ENCODE data around the gene CCDC112.

The CCDC112 gene

DNA sequence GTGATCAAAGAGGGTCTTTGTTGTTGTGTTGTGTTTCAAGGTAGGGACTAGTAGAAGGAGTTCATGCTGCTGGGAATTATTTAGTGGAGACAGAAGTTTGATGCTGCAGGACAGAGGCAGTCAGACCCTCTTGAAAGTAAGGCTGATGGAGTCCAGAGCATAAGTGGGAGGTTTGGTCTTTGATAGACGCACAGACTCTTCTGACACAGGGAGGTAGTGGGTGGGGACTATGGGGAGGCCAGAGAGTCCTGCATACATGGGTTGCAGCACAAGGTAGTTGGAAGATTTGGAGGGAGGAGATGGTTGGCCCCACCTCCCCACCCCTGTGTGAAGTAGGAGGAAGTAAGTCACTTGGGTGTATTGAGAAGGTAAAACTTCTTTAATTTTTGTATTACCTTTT is 2.4 kb upstream of the CCDC112 start:
- H3K27ac Mint-ChIP-seq: no peak overlapping the region
- H3K4me1 Mint-ChIP-seq (ENCODE audit: low read depth): peaks cover 4% of the 10 kb centered on the region
- H3K4me3 Mint-ChIP-seq: no peak overlapping the region

GRCh38 chr5:115297031-115297430 is 577 bp upstream of the CCDC112 start:
- H3K4me3 Mint-ChIP-seq: peak overlapping the region; percentile 30
- H3K9me3 Mint-ChIP-seq: peaks cover 3% of the 10 kb centered on the region
- H3K36me3 Mint-ChIP-seq (ENCODE audit: low read depth): no peaks in the 10 kb centered on the region

More for the DNA sequence above, 2.4 kb upstream of the CCDC112 start:
- Mint-ChIP-seq H3K9me3 (no peaks in the 10 kb centered on the region), H3K36me3 (ENCODE audit: low read depth) (no peaks in the 10 kb centered on the region), H3K27me3 (peaks cover 14% of the 10 kb centered on the region)

GRCh38 chr5:115295777-115296123 is 704 bp downstream of the CCDC112 start:
- H3K27ac Mint-ChIP-seq: peak overlapping the region; percentile 72
- peaks cover 6% of the 10 kb centered on the region for H3K9me3 Mint-ChIP-seq
- peaks cover 7% of the 10 kb centered on the region for H3K27me3 Mint-ChIP-seq
- no peaks in the 10 kb centered on the region for H3K36me3 Mint-ChIP-seq (ENCODE audit: low read depth)
- H3K4me3 Mint-ChIP-seq: peak overlapping the region; percentile 85
- peaks cover 4% of the 10 kb centered on the region for H3K4me1 Mint-ChIP-seq (ENCODE audit: low read depth)

More at GRCh38 chr5:115297031-115297430, 577 bp upstream of the CCDC112 start:
- Mint-ChIP-seq H3K27ac (no peak overlapping the region), H3K4me1 (ENCODE audit: low read depth) (peaks cover 4% of the 10 kb centered on the region), H3K27me3 (peaks cover 7% of the 10 kb centered on the region)

GRCh38 chr5:115291397-115291796 is 5.1 kb downstream of the CCDC112 start:
- Mint-ChIP-seq H3K4me3 (no peak overlapping the region), H3K4me1 (ENCODE audit: low read depth) (peaks cover 7% of the 10 kb centered on the region), H3K27me3 (peaks cover 3% of the 10 kb centered on the region), H3K27ac (no peak overlapping the region), H3K36me3 (ENCODE audit: low read depth) (no peaks in the 10 kb centered on the region), H3K9me3 (peaks cover 6% of the 10 kb centered on the region)

- H3K36me3 Mint-ChIP-seq (ENCODE audit: low read depth): no peaks in the 10 kb centered on the region
- no peak overlapping the region for H3K27ac Mint-ChIP-seq
- peaks cover 9% of the 10 kb centered on the region for H3K4me1 Mint-ChIP-seq (ENCODE audit: low read depth)
- no peak overlapping the region for H3K4me3 Mint-ChIP-seq
- H3K9me3 Mint-ChIP-seq: peaks cover 6% of the 10 kb centered on the region
- H3K27me3 Mint-ChIP-seq: no peaks in the 10 kb centered on the region
Observed at GRCh38 chr5:115289104-115289503, 7.3 kb downstream of the CCDC112 start.

DNA sequence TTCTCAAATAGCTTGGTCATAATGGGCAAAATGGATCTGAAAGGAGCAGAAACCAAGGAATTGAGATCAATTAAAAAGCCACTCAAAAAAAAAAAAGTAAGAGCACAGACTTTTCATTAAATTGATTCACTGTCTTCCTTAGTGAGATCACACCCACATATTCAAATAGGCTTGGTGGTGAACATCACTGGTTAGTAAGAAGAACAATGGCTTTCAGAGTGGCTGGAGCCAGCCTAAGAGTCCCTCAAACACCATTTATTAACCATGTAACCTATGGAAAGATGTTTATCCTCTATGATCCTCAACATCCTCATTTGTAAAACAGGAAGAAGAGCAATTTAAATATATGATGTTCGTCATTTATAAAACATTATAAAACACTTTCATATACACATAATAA is 12.4 kb downstream of the CCDC112 start:
- no peaks in the 10 kb centered on the region for H3K36me3 Mint-ChIP-seq (ENCODE audit: low read depth)
- H3K4me3 Mint-ChIP-seq: no peak overlapping the region

GRCh38 chr5:115282131-115282530 is 14.3 kb downstream of the CCDC112 start:
- Mint-ChIP-seq H3K27me3 (no peaks in the 10 kb centered on the region), H3K4me3 (no peak overlapping the region), H3K27ac (no peak overlapping the region), H3K9me3 (no peaks in the 10 kb centered on the region), H3K36me3 (ENCODE audit: low read depth) (no peaks in the 10 kb centered on the region), H3K4me1 (ENCODE audit: low read depth) (peaks cover 6% of the 10 kb centered on the region)

More for the DNA sequence above, 12.4 kb downstream of the CCDC112 start:
- H3K4me1 Mint-ChIP-seq (ENCODE audit: low read depth): peaks cover 7% of the 10 kb centered on the region
- H3K27ac Mint-ChIP-seq: no peak overlapping the region
- H3K9me3 Mint-ChIP-seq: no peaks in the 10 kb centered on the region
- H3K27me3 Mint-ChIP-seq: no peaks in the 10 kb centered on the region

- no peaks in the 10 kb centered on the region for H3K9me3 Mint-ChIP-seq
- H3K36me3 Mint-ChIP-seq (ENCODE audit: low read depth): peaks cover 4% of the 10 kb centered on the region
- H3K4me1 Mint-ChIP-seq (ENCODE audit: low read depth): peaks cover 8% of the 10 kb centered on the region
- H3K27me3 Mint-ChIP-seq: no peaks in the 10 kb centered on the region
- no peak overlapping the region for H3K4me3 Mint-ChIP-seq
- no peak overlapping the region for H3K27ac Mint-ChIP-seq
Observed at GRCh38 chr5:115274584-115274983, 21.9 kb downstream of the CCDC112 start.

- Mint-ChIP-seq H3K27ac (no peak overlapping the region), H3K36me3 (ENCODE audit: low read depth) (peaks cover 4% of the 10 kb centered on the region)
Observed at GRCh38 chr5:115272297-115272958, 24.0 kb downstream of the CCDC112 start.

GRCh38 chr5:115271295-115272050 is 25.0 kb downstream of the CCDC112 start:
- Mint-ChIP-seq H3K27me3 (no peaks in the 10 kb centered on the region), H3K4me3 (no peak overlapping the region), H3K4me1 (ENCODE audit: low read depth) (peaks cover 8% of the 10 kb centered on the region), H3K27ac (peak overlapping the region; percentile 43), H3K9me3 (no peaks in the 10 kb centered on the region), H3K36me3 (ENCODE audit: low read depth) (peaks cover 4% of the 10 kb centered on the region)

More at GRCh38 chr5:115272297-115272958, 24.0 kb downstream of the CCDC112 start:
- Mint-ChIP-seq H3K27me3 (no peaks in the 10 kb centered on the region), H3K9me3 (no peaks in the 10 kb centered on the region), H3K4me3 (no peak overlapping the region), H3K4me1 (ENCODE audit: low read depth) (peaks cover 8% of the 10 kb centered on the region)

GRCh38 chr5:115267617-115268016 is 28.8 kb downstream of the CCDC112 start:
- H3K36me3 Mint-ChIP-seq (ENCODE audit: low read depth): no peaks in the 10 kb centered on the region
- H3K9me3 Mint-ChIP-seq: no peaks in the 10 kb centered on the region
- H3K4me3 Mint-ChIP-seq: no peak overlapping the region
- no peak overlapping the region for H3K27ac Mint-ChIP-seq
- peaks cover 17% of the 10 kb centered on the region for H3K4me1 Mint-ChIP-seq (ENCODE audit: low read depth)
- H3K27me3 Mint-ChIP-seq: no peaks in the 10 kb centered on the region

GRCh38 chr5:115265220-115265619 is 31.2 kb downstream of the CCDC112 start:
- Mint-ChIP-seq H3K27me3 (no peaks in the 10 kb centered on the region), H3K36me3 (ENCODE audit: low read depth) (no peaks in the 10 kb centered on the region), H3K4me3 (no peak overlapping the region), H3K4me1 (ENCODE audit: low read depth) (peaks cover 26% of the 10 kb centered on the region), H3K9me3 (no peaks in the 10 kb centered on the region), H3K27ac (no peak overlapping the region)

DNA sequence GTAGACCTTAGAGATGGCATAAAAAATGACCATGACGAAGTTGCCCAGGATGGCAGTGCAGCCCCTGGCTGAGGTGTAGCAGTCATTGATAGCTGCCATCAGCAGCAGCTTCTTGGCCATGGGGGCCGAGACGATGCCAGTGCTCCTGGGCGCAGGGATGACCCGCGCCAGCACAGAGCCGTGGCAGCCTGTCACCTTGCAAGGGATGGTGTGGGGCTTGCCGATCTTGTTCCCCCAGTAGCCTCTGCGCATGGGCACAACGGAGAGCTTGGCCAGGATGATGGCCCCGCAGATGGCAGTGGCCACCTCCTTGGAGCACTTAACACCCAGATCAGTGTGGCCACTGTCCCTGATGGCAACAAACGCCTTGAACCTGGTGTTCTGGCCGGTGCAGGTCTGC is 31.7 kb downstream of the CCDC112 start:
- Mint-ChIP-seq H3K27ac (no peak overlapping the region), H3K36me3 (ENCODE audit: low read depth) (no peaks in the 10 kb centered on the region), H3K4me3 (no peak overlapping the region), H3K27me3 (no peaks in the 10 kb centered on the region), H3K4me1 (ENCODE audit: low read depth) (peaks cover 30% of the 10 kb centered on the region), H3K9me3 (no peaks in the 10 kb centered on the region)

- H3K4me3 Mint-ChIP-seq: peak overlapping the region; percentile 91
- no peaks in the 10 kb centered on the region for H3K27me3 Mint-ChIP-seq
- H3K4me1 Mint-ChIP-seq (ENCODE audit: low read depth): peaks cover 48% of the 10 kb centered on the region
- peak overlapping the region; percentile 86 for H3K27ac Mint-ChIP-seq
- H3K9me3 Mint-ChIP-seq: no peaks in the 10 kb centered on the region
- H3K36me3 Mint-ChIP-seq (ENCODE audit: low read depth): no peaks in the 10 kb centered on the region
Observed at GRCh38 chr5:115263078-115263380, 33.4 kb downstream of the CCDC112 start.

- Mint-ChIP-seq H3K36me3 (ENCODE audit: low read depth) (no peaks in the 10 kb centered on the region), H3K27me3 (no peaks in the 10 kb centered on the region), H3K9me3 (no peaks in the 10 kb centered on the region), H3K27ac (peak within 1 kb of the TSS; percentile 86), H3K4me1 (ENCODE audit: low read depth) (peaks cover 52% of the 10 kb centered on the region), H3K4me3 (peak within 1 kb of the TSS; percentile 91)
Observed at GRCh38 chr5:115262321-115263077, 34.0 kb downstream of the CCDC112 start, which contains the start of gene PGGT1B. Gene PGGT1B (minus strand): TSS chr5:115262877. CDS start chr5:115262851, 26 bp downstream.

All from stimulated activated naive CD8-positive, alpha-beta T cell treated with anti-CD3 and anti-CD28 coated beads, Interleukin-15, Interleukin-2, amounts not matched to agents 100 ng/mL and 50 ng/mL, for 24 hours (primary cell).